Measurements from ENCODE around the gene VAMP2. TPM values are rescaled to one million over a fixed set of nuclear protein-coding genes. Genes with fewer than 3 reads are reported as not detected.

VAMP2 gene
- total and polyA plus RNA-seq, 5 donors from 2014 or later = 42.7 to 205 (median 60.1) TPM

- Mint-ChIP-seq H3K4me3 (peak overlapping the region in 3 of 4 donors; percentile 63 to 83 (median 75)), H3K9me3 (peaks cover 0 to 1% (median 0%) of the 10 kb centered on the region in 7 donors), H3K4me1 (peaks cover 0 to 5% (median 2%) of the 10 kb centered on the region in 4 donors), H3K27ac (no peak overlapping the region), H3K27me3 (peaks cover 9% of the 10 kb centered on the region), H3K36me3 (peaks cover 23% of the 10 kb centered on the region)
- no peaks in the 10 kb centered on the region for H3K27me3 ChIP-seq (ENCODE audit: control insufficient read depth, insufficient read depth, low read length)
- peaks cover 59% of the 10 kb centered on the region for H3K36me3 ChIP-seq (ENCODE audit: control insufficient read depth, insufficient read depth, low read length)
- H3K27ac ChIP-seq (ENCODE audit: insufficient read depth, low read length, poor library complexity, severe bottlenecking) = no peak overlapping the region
- peaks cover 15% of the 10 kb centered on the region for H3K4me1 ChIP-seq (ENCODE audit: control insufficient read depth, insufficient read depth, low read length, poor library complexity, severe bottlenecking)
- ATAC-seq (ENCODE audit: low read depth in 2 of 2) (no peak), DNase-seq (peak in 1 of 3 donors; percentile 24)
- H3K9me3 ChIP-seq (ENCODE audit: control insufficient read depth in 2 of 2, low read length in 2 of 2) = no peaks in the 10 kb centered on the region
- H3K4me3 ChIP-seq (ENCODE audit: low read depth, low read length) = no peak overlapping the region
These were observed 19.7 kb downstream of the VAMP2 start for GRCh38 chr17:8142887-8143580.

- Histone ChIP-seq H3K36me3 (ENCODE audit: control insufficient read depth, insufficient read depth, low read length) (peaks cover 53% of the 10 kb centered on the region), H3K9me3 (ENCODE audit: control insufficient read depth in 2 of 2, low read length in 2 of 2) (no peaks in the 10 kb centered on the region), H3K4me1 (ENCODE audit: control insufficient read depth, insufficient read depth, low read length, poor library complexity, severe bottlenecking) (peaks cover 18% of the 10 kb centered on the region), H3K4me3 (ENCODE audit: low read depth, low read length) (no peak overlapping the region), H3K27ac (ENCODE audit: insufficient read depth, low read length, poor library complexity, severe bottlenecking) (no peak overlapping the region), H3K27me3 (ENCODE audit: control insufficient read depth, insufficient read depth, low read length) (no peaks in the 10 kb centered on the region)
- H3K4me3 Mint-ChIP-seq = peak overlapping the region in 2 of 4 donors; percentile 75 to 83
- peaks cover 20% of the 10 kb centered on the region for H3K36me3 Mint-ChIP-seq
- DNase-seq (peak in 1 of 3 donors; percentile 17), ATAC-seq (ENCODE audit: low read depth in 2 of 2) (no peak)
- peaks cover 0 to 1% (median 0%) of the 10 kb centered on the region in 7 donors for H3K9me3 Mint-ChIP-seq
- H3K4me1 Mint-ChIP-seq = peaks cover 0 to 4% (median 1%) of the 10 kb centered on the region in 4 donors
- peak overlapping the region in 1 of 3 donors; percentile 42 for H3K27ac Mint-ChIP-seq
- H3K27me3 Mint-ChIP-seq = peaks cover 9% of the 10 kb centered on the region
These were observed 20.4 kb downstream of the VAMP2 start for GRCh38 chr17:8142158-8142886.

GRCh38 chr17:8141741-8142140 is 21.0 kb downstream of the VAMP2 start:
- ATAC-seq (ENCODE audit: low read depth in 2 of 2) (no peak), DNase-seq (no peak)
- no peak overlapping the region for H3K27ac ChIP-seq (ENCODE audit: insufficient read depth, low read length, poor library complexity, severe bottlenecking)
- H3K36me3 ChIP-seq (ENCODE audit: control insufficient read depth, insufficient read depth, low read length) = peaks cover 47% of the 10 kb centered on the region
- H3K27ac Mint-ChIP-seq = peak overlapping the region in 1 of 3 donors; percentile 52
- peaks cover 18% of the 10 kb centered on the region for H3K4me1 ChIP-seq (ENCODE audit: control insufficient read depth, insufficient read depth, low read length, poor library complexity, severe bottlenecking)
- peaks cover 9% of the 10 kb centered on the region for H3K27me3 Mint-ChIP-seq
- peaks cover 0 to 5% (median 1%) of the 10 kb centered on the region in 4 donors for H3K4me1 Mint-ChIP-seq
- H3K9me3 Mint-ChIP-seq = peaks cover 0 to 1% (median 0%) of the 10 kb centered on the region in 7 donors
- no peaks in the 10 kb centered on the region for H3K9me3 ChIP-seq (ENCODE audit: control insufficient read depth in 2 of 2, low read length in 2 of 2)
- H3K27me3 ChIP-seq (ENCODE audit: control insufficient read depth, insufficient read depth, low read length) = no peaks in the 10 kb centered on the region
- H3K36me3 Mint-ChIP-seq = peaks cover 16% of the 10 kb centered on the region
- peak overlapping the region in 2 of 4 donors; percentile 24 to 83 for H3K4me3 Mint-ChIP-seq
- no peak overlapping the region for H3K4me3 ChIP-seq (ENCODE audit: low read depth, low read length)

GRCh38 chr17:8141045-8141444 is 21.7 kb downstream of the VAMP2 start:
- DNase-seq = no peak
- Mint-ChIP-seq H3K27me3 (peaks cover 9% of the 10 kb centered on the region), H3K36me3 (peaks cover 9% of the 10 kb centered on the region), H3K4me3 (peak overlapping the region in 3 of 4 donors; percentile 4 to 48 (median 11)), H3K9me3 (peaks cover 0 to 1% (median 0%) of the 10 kb centered on the region in 7 donors), H3K27ac (peak overlapping the region in 2 of 3 donors; percentile 51 to 52), H3K4me1 (peaks cover 0 to 6% (median 1%) of the 10 kb centered on the region in 4 donors)
- Histone ChIP-seq H3K4me3 (ENCODE audit: low read depth, low read length) (no peak overlapping the region), H3K4me1 (ENCODE audit: control insufficient read depth, insufficient read depth, low read length, poor library complexity, severe bottlenecking) (peaks cover 18% of the 10 kb centered on the region), H3K27me3 (ENCODE audit: control insufficient read depth, insufficient read depth, low read length) (no peaks in the 10 kb centered on the region), H3K36me3 (ENCODE audit: control insufficient read depth, insufficient read depth, low read length) (peaks cover 40% of the 10 kb centered on the region), H3K27ac (ENCODE audit: insufficient read depth, low read length, poor library complexity, severe bottlenecking) (no peak overlapping the region), H3K9me3 (ENCODE audit: control insufficient read depth in 2 of 2, low read length in 2 of 2) (no peaks in the 10 kb centered on the region)
- no peak for ATAC-seq (ENCODE audit: low read depth in 2 of 2)

- ATAC-seq (ENCODE audit: low read depth in 2 of 2) = no peak
- peak overlapping the region in 2 of 3 donors; percentile 15 to 52 for H3K27ac Mint-ChIP-seq
- Histone ChIP-seq H3K27ac (ENCODE audit: insufficient read depth, low read length, poor library complexity, severe bottlenecking) (no peak overlapping the region), H3K9me3 (ENCODE audit: control insufficient read depth in 2 of 2, low read length in 2 of 2) (no peaks in the 10 kb centered on the region), H3K36me3 (ENCODE audit: control insufficient read depth, insufficient read depth, low read length) (peaks cover 34% of the 10 kb centered on the region), H3K4me1 (ENCODE audit: control insufficient read depth, insufficient read depth, low read length, poor library complexity, severe bottlenecking) (peaks cover 18% of the 10 kb centered on the region), H3K27me3 (ENCODE audit: control insufficient read depth, insufficient read depth, low read length) (no peaks in the 10 kb centered on the region), H3K4me3 (ENCODE audit: low read depth, low read length) (no peak overlapping the region)
- H3K36me3 Mint-ChIP-seq = peaks cover 9% of the 10 kb centered on the region
- H3K4me1 Mint-ChIP-seq = peaks cover 0 to 6% (median 1%) of the 10 kb centered on the region in 4 donors
- H3K27me3 Mint-ChIP-seq = peaks cover 9% of the 10 kb centered on the region
- DNase-seq = peak in 1 of 3 donors; percentile 17
- peak overlapping the region in 2 of 4 donors; percentile 11 to 48 for H3K4me3 Mint-ChIP-seq
- peaks cover 0 to 1% (median 0%) of the 10 kb centered on the region in 7 donors for H3K9me3 Mint-ChIP-seq
These were observed 22.4 kb downstream of the VAMP2 start for GRCh38 chr17:8140065-8141029.

GRCh38 chr17:8138672-8139371 is 23.9 kb downstream of the VAMP2 start:
- peak; percentile 95 to 97 for ATAC-seq (ENCODE audit: low read depth in 2 of 2)
- H3K4me3 Mint-ChIP-seq = no peak overlapping the region
- H3K36me3 ChIP-seq (ENCODE audit: control insufficient read depth, insufficient read depth, low read length) = peaks cover 20% of the 10 kb centered on the region
- H3K27ac ChIP-seq (ENCODE audit: insufficient read depth, low read length, poor library complexity, severe bottlenecking) = peak overlapping the region; percentile 92
- peaks cover 18% of the 10 kb centered on the region for H3K4me1 ChIP-seq (ENCODE audit: control insufficient read depth, insufficient read depth, low read length, poor library complexity, severe bottlenecking)
- H3K9me3 ChIP-seq (ENCODE audit: control insufficient read depth in 2 of 2, low read length in 2 of 2) = no peaks in the 10 kb centered on the region
- DNase-seq = peak; percentile 84 to 98 (median 96)
- peaks cover 8% of the 10 kb centered on the region for H3K27me3 Mint-ChIP-seq
- no peak overlapping the region for H3K27ac Mint-ChIP-seq
- peaks cover 0 to under 1% (median 0%) of the 10 kb centered on the region in 7 donors for H3K9me3 Mint-ChIP-seq
- H3K36me3 Mint-ChIP-seq = peaks cover 3% of the 10 kb centered on the region
- peak overlapping the region; percentile 92 for H3K4me3 ChIP-seq (ENCODE audit: low read depth, low read length)
- peaks cover 0 to 6% (median under 1%) of the 10 kb centered on the region in 4 donors for H3K4me1 Mint-ChIP-seq
- no peaks in the 10 kb centered on the region for H3K27me3 ChIP-seq (ENCODE audit: control insufficient read depth, insufficient read depth, low read length)

- peaks cover 0 to 6% (median 0%) of the 10 kb centered on the region in 4 donors for H3K4me1 Mint-ChIP-seq
- no peaks in the 10 kb centered on the region for H3K36me3 Mint-ChIP-seq
- H3K9me3 ChIP-seq (ENCODE audit: control insufficient read depth in 2 of 2, low read length in 2 of 2) = no peaks in the 10 kb centered on the region
- no peaks in the 10 kb centered on the region for H3K27me3 ChIP-seq (ENCODE audit: control insufficient read depth, insufficient read depth, low read length)
- H3K4me3 ChIP-seq (ENCODE audit: low read depth, low read length) = peak overlapping the region; percentile 92
- H3K27ac Mint-ChIP-seq = no peak overlapping the region
- H3K4me3 Mint-ChIP-seq = no peak overlapping the region
- peaks cover 18% of the 10 kb centered on the region for H3K4me1 ChIP-seq (ENCODE audit: control insufficient read depth, insufficient read depth, low read length, poor library complexity, severe bottlenecking)
- H3K9me3 Mint-ChIP-seq = no peaks in the 10 kb centered on the region
- H3K36me3 ChIP-seq (ENCODE audit: control insufficient read depth, insufficient read depth, low read length) = peaks cover 18% of the 10 kb centered on the region
- ATAC-seq (ENCODE audit: low read depth in 2 of 2) = no peak
- peak overlapping the region; percentile 92 for H3K27ac ChIP-seq (ENCODE audit: insufficient read depth, low read length, poor library complexity, severe bottlenecking)
- peaks cover 7% of the 10 kb centered on the region for H3K27me3 Mint-ChIP-seq
- no peak for DNase-seq
These were observed 24.4 kb downstream of the VAMP2 start for GRCh38 chr17:8138374-8138671.

All from CD4-positive, CD25-positive, alpha-beta regulatory T cell (primary cell).